IMR-90 (cell line): Measurements from ENCODE around the gene SERPINC1.

Source experiments
- BHLHE40 ChIP-seq: fragments of 150-350 bp; IDR thresholded peaks from 2 replicates; pipeline ENCODE4 v1.6.1; 2016; ENCODE audit warnings: mild to moderate bottlenecking, low read depth, low read length
- CEBPB ChIP-seq: IDR thresholded peaks from 2 replicates; pipeline ENCODE4 v1.6.1; 2012; ENCODE audit warnings: low read depth, low read length, improper control_type of control experiment
- MAZ ChIP-seq: IDR thresholded peaks from 2 replicates; pipeline ENCODE4 v1.6.1; 2012; ENCODE audit warnings: low read depth, mild to moderate bottlenecking, low read length, improper control_type of control experiment, moderate library complexity, borderline replicate concordance
- POLR2A ChIP-seq: IDR thresholded peaks from 2 replicates; pipeline ENCODE4 v1.6.1; 2012; ENCODE audit warnings: mild to moderate bottlenecking, low read depth, low read length
- TF ChIP-seq, protein P1 (sequence below): conservative IDR thresholded peaks from 2 replicates; pipeline ENCODE4 v1.5.1; 2012; ENCODE audit warnings: mild to moderate bottlenecking, low read depth, low read length, improper control_type of control experiment

DNA sequence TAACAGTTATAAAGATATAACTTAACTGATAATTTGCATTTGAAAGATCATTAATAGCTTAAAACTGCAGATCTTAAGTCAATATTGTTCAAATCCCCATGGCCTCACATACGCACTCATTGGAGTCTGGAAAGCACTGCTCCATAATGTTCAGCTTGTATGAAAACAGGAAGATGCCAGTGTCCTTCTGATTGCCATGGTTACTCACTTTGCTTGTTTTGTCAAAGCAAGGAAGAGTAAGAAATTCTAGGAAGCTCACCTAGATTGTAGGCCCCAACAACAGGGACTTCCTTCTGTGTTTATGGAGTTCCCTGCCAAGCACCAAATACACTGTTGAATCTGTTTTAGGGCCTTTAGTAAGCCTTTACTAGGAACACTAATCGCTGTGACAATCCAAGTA lies 60.2 kb downstream of the SERPINC1 start:
- TF ChIP-seq BHLHE40: no peak
- TF ChIP-seq POLR2A: no peak
- no peak for TF ChIP-seq MAZ
- TF ChIP-seq, protein P1, sequence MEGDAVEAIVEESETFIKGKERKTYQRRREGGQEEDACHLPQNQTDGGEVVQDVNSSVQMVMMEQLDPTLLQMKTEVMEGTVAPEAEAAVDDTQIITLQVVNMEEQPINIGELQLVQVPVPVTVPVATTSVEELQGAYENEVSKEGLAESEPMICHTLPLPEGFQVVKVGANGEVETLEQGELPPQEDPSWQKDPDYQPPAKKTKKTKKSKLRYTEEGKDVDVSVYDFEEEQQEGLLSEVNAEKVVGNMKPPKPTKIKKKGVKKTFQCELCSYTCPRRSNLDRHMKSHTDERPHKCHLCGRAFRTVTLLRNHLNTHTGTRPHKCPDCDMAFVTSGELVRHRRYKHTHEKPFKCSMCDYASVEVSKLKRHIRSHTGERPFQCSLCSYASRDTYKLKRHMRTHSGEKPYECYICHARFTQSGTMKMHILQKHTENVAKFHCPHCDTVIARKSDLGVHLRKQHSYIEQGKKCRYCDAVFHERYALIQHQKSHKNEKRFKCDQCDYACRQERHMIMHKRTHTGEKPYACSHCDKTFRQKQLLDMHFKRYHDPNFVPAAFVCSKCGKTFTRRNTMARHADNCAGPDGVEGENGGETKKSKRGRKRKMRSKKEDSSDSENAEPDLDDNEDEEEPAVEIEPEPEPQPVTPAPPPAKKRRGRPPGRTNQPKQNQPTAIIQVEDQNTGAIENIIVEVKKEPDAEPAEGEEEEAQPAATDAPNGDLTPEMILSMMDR: no peak
- TF ChIP-seq CEBPB: no peak
